Measurements from ENCODE around the gene MLXIPL. TPM values are rescaled to one million over a fixed set of nuclear protein-coding genes. Genes with fewer than 3 reads are reported as not detected.

MLXIPL gene
- total RNA-seq, 2 donors from 2014 or later = 39.7 to 58.0 TPM

DNA sequence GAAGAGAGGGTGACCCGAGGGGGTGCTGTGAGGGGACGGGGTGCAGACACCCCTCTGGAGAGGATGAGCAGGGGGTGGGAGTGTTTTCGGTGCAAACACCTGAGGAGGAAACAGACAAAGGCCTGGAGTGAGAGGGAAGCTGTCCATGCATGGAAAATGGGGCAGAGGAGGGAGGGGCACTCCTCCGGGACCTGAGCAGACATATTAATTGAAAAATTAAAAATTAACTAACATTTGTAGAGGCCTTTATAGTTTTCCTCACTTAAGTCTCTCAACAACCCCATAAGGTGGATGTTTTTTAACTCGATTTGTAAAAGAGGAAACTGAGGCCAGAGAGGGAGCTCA lies 44.5 kb upstream of the MLXIPL start:
- peak overlapping the region; percentile 73 for H3K4me3 Mint-ChIP-seq
- peak overlapping the region; percentile 25 for H3K9ac ChIP-seq (ENCODE audit: extremely low read depth, low read length, poor library complexity, severe bottlenecking)

DNA sequence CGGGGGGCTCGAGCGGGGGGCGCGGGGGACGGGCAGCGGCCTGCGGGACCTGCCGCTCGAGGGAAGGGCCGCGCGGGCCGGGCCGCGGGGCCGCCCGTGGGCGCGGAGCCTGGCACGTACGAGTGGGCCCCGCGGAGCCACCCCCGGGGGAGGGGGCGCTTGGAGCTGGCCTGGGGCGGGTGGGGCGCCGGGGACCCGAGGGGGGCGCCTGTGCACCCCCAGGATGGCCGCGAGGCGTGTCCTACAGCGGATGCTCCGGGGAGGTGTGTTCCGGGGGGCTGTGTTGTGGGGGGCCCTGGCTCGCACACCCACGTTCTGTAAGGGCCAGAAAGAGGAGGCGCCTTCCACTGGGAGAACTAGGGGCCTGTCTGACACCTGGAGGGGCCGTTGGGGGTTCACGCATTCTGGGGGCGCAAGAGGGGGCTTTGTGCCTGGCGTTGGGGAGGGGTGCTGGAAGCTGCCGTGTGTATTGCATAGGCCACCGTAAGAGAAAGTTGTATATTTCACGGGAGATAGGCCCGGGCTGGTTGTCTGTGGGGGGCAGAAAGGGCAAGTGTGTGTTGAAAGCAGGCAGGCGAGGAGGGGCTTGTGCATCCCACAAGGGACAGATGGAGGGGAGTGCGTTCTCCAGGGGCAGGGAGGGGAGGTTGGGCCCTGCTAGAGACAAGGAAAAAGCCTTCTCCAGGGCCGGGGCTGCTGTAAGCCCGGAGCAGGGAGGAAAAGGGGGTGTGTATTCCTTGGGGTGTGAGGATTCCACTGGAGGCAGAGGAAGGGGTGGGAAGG lies 44.0 kb upstream of the MLXIPL start:
- peaks cover 35% of the 10 kb centered on the region for H3K27me3 Mint-ChIP-seq (ENCODE audit: insufficient read depth)
- peaks cover 1% of the 10 kb centered on the region for H3K9me3 Mint-ChIP-seq
- 9 to 12% methylated on average over 12 to 52 of the region's 52 CpGs for WGBS, 2 experiments (ENCODE audit: insufficient coverage in 1 of 2, insufficient read length in 1 of 2)
- Histone ChIP-seq H3K27ac (ENCODE audit: low read depth, low read length) (no peak overlapping the region), H3K36me3 (ENCODE audit: control insufficient read depth, insufficient read depth, low read length) (no peaks in the 10 kb centered on the region), H3K4me3 (ENCODE audit: low read length) (peak overlapping the region; percentile 73), H3K9me3 (ENCODE audit: control insufficient read depth, low read length) (peaks cover under 1% of the 10 kb centered on the region), H3K27me3 (ENCODE audit: control insufficient read depth, insufficient read depth, low read length, poor library complexity, severe bottlenecking) (no peaks in the 10 kb centered on the region), H3K9ac (ENCODE audit: extremely low read depth, low read length, poor library complexity, severe bottlenecking) (peak overlapping the region; percentile 25), H3K4me1 (ENCODE audit: control insufficient read depth, insufficient read depth, low read length) (no peaks in the 10 kb centered on the region)
- no peak overlapping the region for H3K27ac Mint-ChIP-seq
- H3K4me1 Mint-ChIP-seq = peaks cover 5% of the 10 kb centered on the region
- peak; percentile 68 for DNase-seq
- peaks cover 6% of the 10 kb centered on the region for H3K36me3 Mint-ChIP-seq (ENCODE audit: low read depth)
- H3K4me3 Mint-ChIP-seq = peak overlapping the region; percentile 73
- TF ChIP-seq, protein P1, sequence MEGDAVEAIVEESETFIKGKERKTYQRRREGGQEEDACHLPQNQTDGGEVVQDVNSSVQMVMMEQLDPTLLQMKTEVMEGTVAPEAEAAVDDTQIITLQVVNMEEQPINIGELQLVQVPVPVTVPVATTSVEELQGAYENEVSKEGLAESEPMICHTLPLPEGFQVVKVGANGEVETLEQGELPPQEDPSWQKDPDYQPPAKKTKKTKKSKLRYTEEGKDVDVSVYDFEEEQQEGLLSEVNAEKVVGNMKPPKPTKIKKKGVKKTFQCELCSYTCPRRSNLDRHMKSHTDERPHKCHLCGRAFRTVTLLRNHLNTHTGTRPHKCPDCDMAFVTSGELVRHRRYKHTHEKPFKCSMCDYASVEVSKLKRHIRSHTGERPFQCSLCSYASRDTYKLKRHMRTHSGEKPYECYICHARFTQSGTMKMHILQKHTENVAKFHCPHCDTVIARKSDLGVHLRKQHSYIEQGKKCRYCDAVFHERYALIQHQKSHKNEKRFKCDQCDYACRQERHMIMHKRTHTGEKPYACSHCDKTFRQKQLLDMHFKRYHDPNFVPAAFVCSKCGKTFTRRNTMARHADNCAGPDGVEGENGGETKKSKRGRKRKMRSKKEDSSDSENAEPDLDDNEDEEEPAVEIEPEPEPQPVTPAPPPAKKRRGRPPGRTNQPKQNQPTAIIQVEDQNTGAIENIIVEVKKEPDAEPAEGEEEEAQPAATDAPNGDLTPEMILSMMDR (conservative IDR thresholded peaks at IDR 0.05) = no peak

More for the DNA sequence above, 44.5 kb upstream of the MLXIPL start:
- H3K4me1 ChIP-seq (ENCODE audit: control insufficient read depth, insufficient read depth, low read length) = no peaks in the 10 kb centered on the region
- no peak for DNase-seq
- peaks cover 6% of the 10 kb centered on the region for H3K36me3 Mint-ChIP-seq (ENCODE audit: low read depth)
- no peaks in the 10 kb centered on the region for H3K27me3 ChIP-seq (ENCODE audit: control insufficient read depth, insufficient read depth, low read length, poor library complexity, severe bottlenecking)
- H3K4me3 ChIP-seq (ENCODE audit: low read length) = peak overlapping the region; percentile 73
- peaks cover 5% of the 10 kb centered on the region for H3K4me1 Mint-ChIP-seq
- H3K27me3 Mint-ChIP-seq (ENCODE audit: insufficient read depth) = peaks cover 32% of the 10 kb centered on the region
- no peak overlapping the region for H3K27ac Mint-ChIP-seq
- no peaks in the 10 kb centered on the region for H3K9me3 ChIP-seq (ENCODE audit: control insufficient read depth, low read length)
- TF ChIP-seq, protein P1 (conservative IDR thresholded peaks at IDR 0.05) = no peak
- 75 to 91% methylated on average over 3 to 5 of the region's 5 CpGs for WGBS, 2 experiments (ENCODE audit: insufficient coverage in 1 of 2, insufficient read length in 1 of 2)
- no peak overlapping the region for H3K27ac ChIP-seq (ENCODE audit: low read depth, low read length)
- H3K9me3 Mint-ChIP-seq = no peaks in the 10 kb centered on the region
- H3K36me3 ChIP-seq (ENCODE audit: control insufficient read depth, insufficient read depth, low read length) = no peaks in the 10 kb centered on the region

DNA sequence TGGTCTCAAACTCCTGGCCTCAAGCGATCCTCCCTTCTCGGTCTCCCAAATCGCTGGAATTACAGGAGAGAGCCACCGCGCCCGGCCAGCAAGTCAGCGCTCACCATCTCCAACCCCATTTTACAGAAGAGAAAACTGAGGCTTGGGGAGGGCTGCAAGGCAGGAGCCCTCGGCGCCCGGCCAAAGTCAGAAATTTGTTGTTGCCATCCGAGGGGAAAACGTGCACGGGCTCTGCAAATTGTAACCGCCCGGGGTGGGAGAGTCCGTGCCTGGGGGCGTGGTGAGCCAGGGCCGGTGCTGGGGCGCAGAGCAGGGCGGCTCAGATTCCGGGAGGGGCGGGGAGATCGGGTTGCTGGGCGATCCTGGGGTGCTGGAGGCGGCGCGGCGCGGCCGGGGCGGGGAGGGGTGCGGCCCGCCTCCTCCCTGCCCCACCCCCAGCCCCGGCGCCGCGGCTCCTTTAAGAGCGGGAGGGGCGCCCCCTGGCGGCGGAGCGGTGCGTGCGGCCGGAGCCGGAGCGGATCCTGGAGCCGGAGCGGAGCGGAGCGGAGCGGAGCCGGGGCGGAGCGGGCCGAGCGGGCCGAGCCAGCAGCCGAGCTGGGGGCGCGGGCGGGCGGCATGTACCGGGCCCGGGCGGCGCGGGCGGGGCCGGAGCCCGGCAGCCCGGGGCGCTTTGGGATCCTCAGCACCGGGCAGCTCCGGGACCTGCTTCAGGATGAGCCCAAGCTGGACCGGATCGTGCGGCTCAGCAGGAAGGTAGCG lies 43.2 kb upstream of the MLXIPL start, which contains the start of gene VPS37D:
VPS37D (plus strand) TSS at position 488 of the 759 bp plus-strand sequence; CDS start at position 616, 128 bp downstream.
- Histone ChIP-seq H3K9me3 (ENCODE audit: control insufficient read depth, low read length) (peaks cover 6% of the 10 kb centered on the region), H3K4me3 (ENCODE audit: low read length) (peak within 1 kb of the TSS; percentile 73), H3K27me3 (ENCODE audit: control insufficient read depth, insufficient read depth, low read length, poor library complexity, severe bottlenecking) (no peaks in the 10 kb centered on the region), H3K9ac (ENCODE audit: extremely low read depth, low read length, poor library complexity, severe bottlenecking) (peak within 1 kb of the TSS; percentile 25), H3K36me3 (ENCODE audit: control insufficient read depth, insufficient read depth, low read length) (no peaks in the 10 kb centered on the region), H3K4me1 (ENCODE audit: control insufficient read depth, insufficient read depth, low read length) (no peaks in the 10 kb centered on the region), H3K27ac (ENCODE audit: low read depth, low read length) (no peak within 1 kb of the TSS)
- WGBS, 2 experiments (ENCODE audit: insufficient coverage in 1 of 2, insufficient read length in 1 of 2) = 4 to 5% methylated on average over 19 to 79 of the region's 79 CpGs
- Mint-ChIP-seq H3K27me3 (ENCODE audit: insufficient read depth) (peaks cover 40% of the 10 kb centered on the region), H3K4me3 (peak within 1 kb of the TSS; percentile 73), H3K4me1 (peaks cover 5% of the 10 kb centered on the region), H3K36me3 (ENCODE audit: low read depth) (peaks cover 6% of the 10 kb centered on the region), H3K27ac (no peak within 1 kb of the TSS), H3K9me3 (peaks cover 8% of the 10 kb centered on the region)
- DNase-seq = peak; percentile 97
- TF ChIP-seq, protein P1 (conservative IDR thresholded peaks at IDR 0.05) = peak; percentile 88
